IMR-90 (cell line): ENCODE data around the gene SLBP. TPM values are rescaled to one million over a fixed set of nuclear protein-coding genes. Genes with fewer than 3 reads are reported as not detected.

Experiments used
- ATAC-seq: fragments of 200-7000 bp; cut with Tn5 transposase; 2 replicates; pipeline ENCODE4 v1.9.1; 2020; ENCODE audit warnings: low read depth, mild to moderate bottlenecking, moderate library complexity
- BruUV-seq: library from RNA; stranded (reverse); fragments of 400-500 nt; replicated peaks from 2 replicates; lab custom pipeline; 2021; lab: Mats Ljungman, UMichigan
- CTCF ChIA-PET: fragments of 300-600 bp; formaldehyde crosslinking; extraction: SDS; loops from one replicate; lab custom pipeline; 2021; ENCODE audit warnings: antibody characterized with exemption; lab: Yijun Ruan, JAX
- POLR2A ChIA-PET: fragments of 300-600 bp; sonication (Branson Sonifier 250); formaldehyde crosslinking; loops from one replicate; lab custom pipeline; 2022; ENCODE audit warnings: antibody characterized with exemption; ENCODE audit not compliant: unreplicated experiment; lab: Charles Lee
- DNase-seq: peaks from one replicate; pipeline ENCODE4 v3.0.0; 2013
- H2AFZ ChIP-seq: replicated peaks from 2 replicates; pipeline ENCODE3; 2013; ENCODE audit warnings: low read length, mild to moderate bottlenecking; ENCODE audit not compliant: poor library complexity
- H2AK5ac ChIP-seq: 2 replicates; pipeline ENCODE4 v1.6.1; 2013; ENCODE audit warnings: low read depth, low read length, inconsistent platforms
- H2AK9ac ChIP-seq: replicated peaks from 2 replicates; pipeline ENCODE3; 2013; ENCODE audit warnings: mild to moderate bottlenecking, low read depth, low read length, moderate library complexity; ENCODE audit not compliant: poor library complexity
- H2BK120ac ChIP-seq: 2 replicates; pipeline ENCODE4 v1.6.1; 2013; ENCODE audit warnings: low read depth, low read length, inconsistent platforms
- H2BK15ac ChIP-seq: 3 replicates; pipeline ENCODE4 v1.6.1; 2013; ENCODE audit warnings: low read depth, low read length, inconsistent platforms
- H2BK20ac ChIP-seq: 2 replicates; pipeline ENCODE4 v1.6.1; 2013; ENCODE audit warnings: low read depth, mild to moderate bottlenecking, inconsistent platforms, low read length, moderate library complexity
- H2BK5ac ChIP-seq: 2 replicates; pipeline ENCODE4 v1.6.1; 2013; ENCODE audit warnings: mild to moderate bottlenecking, low read depth, low read length, inconsistent platforms; ENCODE audit not compliant: poor library complexity, severe bottlenecking
- H3K14ac ChIP-seq: replicated peaks from 2 replicates; pipeline ENCODE4 v1.6.1; 2013; ENCODE audit warnings: low read depth, low read length, inconsistent platforms
- H3K18ac ChIP-seq: 2 replicates; pipeline ENCODE4 v1.6.1; 2013; ENCODE audit warnings: low read depth, low read length, control low read depth
- H3K23ac ChIP-seq: 2 replicates; pipeline ENCODE4 v1.6.1; 2013; ENCODE audit warnings: low read depth, low read length, inconsistent platforms
- H3K27ac ChIP-seq: 2 replicates; pipeline ENCODE4 v1.5.1; 2013; ENCODE audit warnings: mild to moderate bottlenecking, control low read depth, low read length; ENCODE audit not compliant: insufficient read depth
- H3K27me3 ChIP-seq: 2 replicates; pipeline ENCODE4 v1.6.1; 2013; ENCODE audit warnings: low read length; ENCODE audit not compliant: control insufficient read depth, insufficient read depth
- H3K36me3 ChIP-seq: 2 replicates; pipeline ENCODE4 v1.6.1; 2013; ENCODE audit warnings: low read length, mixed read lengths; ENCODE audit not compliant: control insufficient read depth, insufficient read depth
- H3K4ac ChIP-seq: 2 replicates; pipeline ENCODE4 v1.6.1; 2013; ENCODE audit warnings: low read depth, low read length, inconsistent platforms
- H3K4me1 ChIP-seq: 2 replicates; pipeline ENCODE4 v1.6.1; 2013; ENCODE audit warnings: low read length, mixed read lengths; ENCODE audit not compliant: control insufficient read depth, insufficient read depth
- H3K4me2 ChIP-seq: 2 replicates; pipeline ENCODE4 v1.6.1; 2013; ENCODE audit warnings: low read depth, mild to moderate bottlenecking, control low read depth, low read length, moderate library complexity
- H3K4me3 ChIP-seq: 2 replicates; pipeline ENCODE4 v1.5.1; 2013; ENCODE audit warnings: low read depth, mild to moderate bottlenecking, control low read depth, low read length, moderate library complexity; ENCODE audit not compliant: insufficient read depth
- H3K56ac ChIP-seq: 2 replicates; pipeline ENCODE4 v1.6.1; 2013; ENCODE audit warnings: low read length, inconsistent platforms; ENCODE audit not compliant: insufficient read depth; ENCODE audit errors: extremely low read depth
- H3K79me1 ChIP-seq, 2 experiments: 2 replicates each; pipeline ENCODE4 v1.6.1; 2013; ENCODE audit warnings: low read length in 2 of 2, inconsistent platforms in 1 of 2, low read depth in 1 of 2
- H3K9ac ChIP-seq: 2 replicates; pipeline ENCODE4 v1.6.1; 2013; ENCODE audit warnings: low read depth, low read length, control low read depth
- H3K9me1 ChIP-seq: 2 replicates; pipeline ENCODE4 v1.6.1; 2013; ENCODE audit warnings: low read length, inconsistent platforms; ENCODE audit not compliant: insufficient read depth
- H3K9me3 ChIP-seq: 2 replicates; pipeline ENCODE4 v1.6.1; 2013; ENCODE audit warnings: low read length; ENCODE audit not compliant: control insufficient read depth, insufficient read depth
- H4K20me1 ChIP-seq: 2 replicates; pipeline ENCODE4 v1.6.1; 2013; ENCODE audit warnings: low read length, inconsistent platforms; ENCODE audit not compliant: insufficient read depth
- H4K5ac ChIP-seq: 2 replicates; pipeline ENCODE4 v1.6.1; 2013; ENCODE audit warnings: mild to moderate bottlenecking, low read depth, low read length, control low read depth
- H4K8ac ChIP-seq, 2 experiments: 2 replicates each; pipeline ENCODE4 v1.6.1; 2013; ENCODE audit warnings: low read depth in 2 of 2, low read length in 2 of 2, control low read depth in 1 of 2, inconsistent platforms in 1 of 2
- H4K91ac ChIP-seq: 2 replicates; pipeline ENCODE4 v1.6.1; 2013; ENCODE audit warnings: low read depth, low read length, inconsistent platforms; ENCODE audit not compliant: insufficient read depth
- BHLHE40 ChIP-seq: fragments of 150-350 bp; IDR thresholded peaks from 2 replicates; pipeline ENCODE4 v1.6.1; 2016; ENCODE audit warnings: mild to moderate bottlenecking, low read depth, low read length
- CEBPB ChIP-seq: IDR thresholded peaks from 2 replicates; pipeline ENCODE4 v1.6.1; 2012; ENCODE audit warnings: low read depth, low read length, improper control_type of control experiment
- CHD1 ChIP-seq: IDR thresholded peaks from 2 replicates; pipeline ENCODE4 v1.6.1; 2012; ENCODE audit warnings: low read depth, low read length, improper control_type of control experiment
- CTCF ChIP-seq: conservative IDR thresholded peaks from 2 replicates; pipeline ENCODE4 v1.5.1; 2012; ENCODE audit warnings: mild to moderate bottlenecking, low read depth, low read length, improper control_type of control experiment
- FOS ChIP-seq: fragments of 150-350 bp; IDR thresholded peaks from 2 replicates; pipeline ENCODE4 v1.6.1; 2016; ENCODE audit warnings: low read depth, low read length
- MAFK ChIP-seq: IDR thresholded peaks from 2 replicates; pipeline ENCODE4 v1.6.1; 2012; ENCODE audit warnings: low read depth, low read length, improper control_type of control experiment
- MAZ ChIP-seq: IDR thresholded peaks from 2 replicates; pipeline ENCODE4 v1.6.1; 2012; ENCODE audit warnings: low read depth, mild to moderate bottlenecking, low read length, improper control_type of control experiment, moderate library complexity, borderline replicate concordance
- MXI1 ChIP-seq: IDR thresholded peaks from 2 replicates; pipeline ENCODE4 v1.6.1; 2012; ENCODE audit warnings: low read depth, mild to moderate bottlenecking, low read length, moderate library complexity, borderline replicate concordance
- NFE2L2 ChIP-seq: fragments of 150-350 bp; IDR thresholded peaks from 2 replicates; pipeline ENCODE4 v1.6.1; 2016; ENCODE audit warnings: low read depth, mild to moderate bottlenecking, low read length
- POLR2A ChIP-seq: IDR thresholded peaks from 2 replicates; pipeline ENCODE4 v1.6.1; 2012; ENCODE audit warnings: mild to moderate bottlenecking, low read depth, low read length
- RAD21 ChIP-seq: IDR thresholded peaks from 2 replicates; pipeline ENCODE4 v1.6.1; 2012; ENCODE audit warnings: low read length, improper control_type of control experiment
- RCOR1 ChIP-seq: IDR thresholded peaks from 2 replicates; pipeline ENCODE4 v1.6.1; 2012; ENCODE audit warnings: mild to moderate bottlenecking, low read length, improper control_type of control experiment; ENCODE audit not compliant: insufficient replicate concordance
- RFX5 ChIP-seq: IDR thresholded peaks from 2 replicates; pipeline ENCODE4 v1.8.0; 2012; ENCODE audit warnings: low read depth, mild to moderate bottlenecking, low read length, moderate library complexity
- SMC3 ChIP-seq: fragments of 150-350 bp; IDR thresholded peaks from 2 replicates; pipeline ENCODE4 v1.6.1; 2016; ENCODE audit warnings: low read depth, mild to moderate bottlenecking, antibody characterized with exemption, low read length, moderate library complexity
- USF2 ChIP-seq: fragments of 150-350 bp; IDR thresholded peaks from 2 replicates; pipeline ENCODE4 v1.6.1; 2017; ENCODE audit warnings: mild to moderate bottlenecking, antibody characterized with exemption, low read length, low read depth
- WGBS, 2 experiments: methylation state at CpG; one replicate each; pipeline versions ENCODE4 v1.1.5 to v1.1.7; 2013; ENCODE audit warnings: missing lambda C conversion rate in 2 of 2; ENCODE audit not compliant: insufficient read length in 1 of 2; ENCODE audit errors: extremely low coverage in 2 of 2; 5-methylcytosine and 5-hydroxymethylcytosine counted together
- dilution Hi-C: fragments of 300-500 bp; cut with HindIII; formaldehyde crosslinking; loops from one replicate; pipeline ENCODE4 v1.14.3; 2018; ENCODE audit warnings: low sequenced_read_pairs; ENCODE audit not compliant: unreplicated experiment
- in situ Hi-C: fragments of 300-500 bp; cut with MboI; formaldehyde crosslinking; loops from 3 replicates; pipeline ENCODE4 v1.14.3; 2019; ENCODE audit warnings: low sequenced_read_pairs, inconsistent platforms, mixed read lengths
- intact Hi-C: fragments of 100-400 bp; cut with micrococcal nuclease; formaldehyde crosslinking; loops from 2 replicates; pipeline ENCODE4 v1.10.0; 2022
- polyA plus RNA-seq, 3 experiments: library from polyadenylated mRNA; depleted of rRNA; stranded (reverse); fragments of >200 nt; gene quantifications; 2 replicates each; pipeline ENCODE4 v1.2.3, GENCODE V29; 2012; ENCODE audit warnings: low replicate concordance in 1 of 3
- total RNA-seq: library from RNA; depleted of rRNA; stranded (reverse); fragments of >200 nt; gene quantifications from 2 replicates; pipeline ENCODE4 v1.2.3, GENCODE V29; 2012
- TF ChIP-seq, protein P1 (sequence below): fragments of 150-350 bp; IDR thresholded peaks from 2 replicates; pipeline ENCODE4 v1.6.1; 2016; ENCODE audit warnings: low read depth, mild to moderate bottlenecking, low read length, moderate library complexity, borderline replicate concordance

Gene SLBP
- total and polyA plus RNA-seq, 2 of the 4 experiments (the other 2 are of a cell fraction) = 64.9 to 66.1 TPM

GRCh38 chr4:1744552-1744951 lies 32.4 kb upstream of the SLBP start:
- H2BK15ac ChIP-seq = no peak overlapping the region
- dilution Hi-C loops (no loop called here), intact Hi-C loops (no loop called here), in situ Hi-C loops (loop anchor here (5.0 kb wide), 2 partner anchors 68 to 158 kb away; no protein-coding TSS in a partner anchor)
- H4K8ac ChIP-seq = no peak overlapping the region
- 92% methylated on average over 6 of the region's 14 CpGs; no CpG with 5 or more reads in 1 of the 2 experiments for WGBS, 2 experiments
- DNase-seq (no peak), ATAC-seq (no peak)
- H3K36me3 ChIP-seq = peaks cover 19% of the 10 kb centered on the region
- no peak overlapping the region for H3K4me3 ChIP-seq
- H3K9me1 ChIP-seq = no peaks in the 10 kb centered on the region
- peak overlapping the region; percentile 42 for H2AK9ac ChIP-seq
- H4K91ac ChIP-seq = no peak overlapping the region
- no peak overlapping the region for H3K27ac ChIP-seq
- CTCF ChIA-PET = interaction anchor here (0.5 kb wide), 1 partner anchor 60 kb away, joined by 3 read pairs; no protein-coding TSS in a partner anchor
- H4K5ac ChIP-seq = no peak overlapping the region
- TF ChIP-seq RFX5 (no peak), MAFK (no peak), MAZ (no peak), NFE2L2 (no peak), FOS (no peak), CEBPB (no peak), USF2 (no peak), RCOR1 (no peak), RAD21 (no peak), CHD1 (no peak), SMC3 (no peak), POLR2A (no peak), MXI1 (no peak), BHLHE40 (no peak), CTCF (no peak)
- TF ChIP-seq, protein P1, sequence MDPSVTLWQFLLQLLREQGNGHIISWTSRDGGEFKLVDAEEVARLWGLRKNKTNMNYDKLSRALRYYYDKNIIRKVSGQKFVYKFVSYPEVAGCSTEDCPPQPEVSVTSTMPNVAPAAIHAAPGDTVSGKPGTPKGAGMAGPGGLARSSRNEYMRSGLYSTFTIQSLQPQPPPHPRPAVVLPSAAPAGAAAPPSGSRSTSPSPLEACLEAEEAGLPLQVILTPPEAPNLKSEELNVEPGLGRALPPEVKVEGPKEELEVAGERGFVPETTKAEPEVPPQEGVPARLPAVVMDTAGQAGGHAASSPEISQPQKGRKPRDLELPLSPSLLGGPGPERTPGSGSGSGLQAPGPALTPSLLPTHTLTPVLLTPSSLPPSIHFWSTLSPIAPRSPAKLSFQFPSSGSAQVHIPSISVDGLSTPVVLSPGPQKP = no peak
- H3K9ac ChIP-seq = no peak overlapping the region
- H4K20me1 ChIP-seq = peaks cover 4% of the 10 kb centered on the region; the same call in 1 of the 2 replicates
- no peak overlapping the region for H3K14ac ChIP-seq
- H3K56ac ChIP-seq = no peak overlapping the region
- no peaks in the 10 kb centered on the region; a peak in 1 of 4 replicates for H3K79me1 ChIP-seq
- H3K4me1 ChIP-seq = no peaks in the 10 kb centered on the region
- no TSS peak for BruUV-seq
- no peak overlapping the region for H2BK20ac ChIP-seq
- no peaks in the 10 kb centered on the region for H3K9me3 ChIP-seq
- no peak overlapping the region for H2AFZ ChIP-seq
- no peak overlapping the region for H2BK120ac ChIP-seq
- no peak overlapping the region for H3K4me2 ChIP-seq
- H3K18ac ChIP-seq = no peak overlapping the region
- H2AK5ac ChIP-seq = no peak overlapping the region
- POLR2A ChIA-PET = interaction anchor here (0.5 kb wide), 1 partner anchor 251 kb away, joined by 3 read pairs; no protein-coding TSS in a partner anchor
- no peaks in the 10 kb centered on the region; the same call in 1 of the 2 replicates for H3K27me3 ChIP-seq
- no peak overlapping the region for H3K23ac ChIP-seq
- H2BK5ac ChIP-seq = no peak overlapping the region
- H3K4ac ChIP-seq = no peak overlapping the region
